ENCODE data around the gene PORCN. TPM values are rescaled to one million over a fixed set of nuclear protein-coding genes. Genes with fewer than 3 reads are reported as not detected.

Gene PORCN
- total and polyA plus RNA-seq, 4 donors = 0.70 to 4.9 (median 2.8) TPM

DNA sequence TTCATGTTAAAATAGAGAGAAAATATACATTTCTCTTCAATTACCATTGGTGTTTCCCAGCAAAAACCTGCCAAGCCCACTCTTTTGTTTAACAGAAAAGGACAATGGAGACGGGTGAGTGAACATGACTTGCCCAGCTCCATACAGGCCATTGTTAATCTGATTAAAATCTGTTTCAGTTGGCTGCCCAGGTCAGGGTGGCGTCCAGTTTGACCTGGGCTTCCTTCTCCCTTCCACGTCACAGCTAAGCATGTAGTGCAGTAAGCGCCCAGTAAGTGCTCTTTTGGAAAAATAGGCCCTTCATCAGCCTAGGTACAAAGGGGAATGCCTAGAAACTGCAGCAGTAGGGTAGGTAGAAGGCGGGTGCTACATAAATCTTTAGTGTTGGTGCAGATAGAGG lies 1.5 kb upstream of the PORCN start:
- no peak overlapping the region for H3K27ac ChIP-seq (ENCODE audit: low read depth in 1 of 2, low read length in 2 of 2)
- no peak overlapping the region for H3K9ac ChIP-seq (ENCODE audit: low read depth in 1 of 2, low read length in 2 of 2)
- peaks cover 0 to 14% (median 3%) of the 10 kb centered on the region in 4 donors for H3K4me1 ChIP-seq (ENCODE audit: control insufficient read depth in 4 of 4, insufficient read depth in 4 of 4, low read length in 3 of 4)
- no peaks in the 10 kb centered on the region for H3K9me3 ChIP-seq (ENCODE audit: control insufficient read depth in 4 of 4, low read length in 3 of 4)
- DNase-seq (ENCODE audit: low spot score) = no peak
- H3K4me3 ChIP-seq (ENCODE audit: low read depth in 1 of 3, low read length in 3 of 3) = no peak overlapping the region
- TF ChIP-seq TAF1 (conservative IDR thresholded peaks at IDR 0.05) (no peak), HNF4A (conservative IDR thresholded peaks at IDR 0.05) (no peak), FOXA1 (IDR thresholded peaks at IDR 0.05) (no peak)
- TF ChIP-seq, protein P1, sequence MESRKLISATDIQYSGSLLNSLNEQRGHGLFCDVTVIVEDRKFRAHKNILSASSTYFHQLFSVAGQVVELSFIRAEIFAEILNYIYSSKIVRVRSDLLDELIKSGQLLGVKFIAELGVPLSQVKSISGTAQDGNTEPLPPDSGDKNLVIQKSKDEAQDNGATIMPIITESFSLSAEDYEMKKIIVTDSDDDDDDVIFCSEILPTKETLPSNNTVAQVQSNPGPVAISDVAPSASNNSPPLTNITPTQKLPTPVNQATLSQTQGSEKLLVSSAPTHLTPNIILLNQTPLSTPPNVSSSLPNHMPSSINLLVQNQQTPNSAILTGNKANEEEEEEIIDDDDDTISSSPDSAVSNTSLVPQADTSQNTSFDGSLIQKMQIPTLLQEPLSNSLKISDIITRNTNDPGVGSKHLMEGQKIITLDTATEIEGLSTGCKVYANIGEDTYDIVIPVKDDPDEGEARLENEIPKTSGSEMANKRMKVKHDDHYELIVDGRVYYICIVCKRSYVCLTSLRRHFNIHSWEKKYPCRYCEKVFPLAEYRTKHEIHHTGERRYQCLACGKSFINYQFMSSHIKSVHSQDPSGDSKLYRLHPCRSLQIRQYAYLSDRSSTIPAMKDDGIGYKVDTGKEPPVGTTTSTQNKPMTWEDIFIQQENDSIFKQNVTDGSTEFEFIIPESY (IDR thresholded peaks at IDR 0.05) = no peak
- TF ChIP-seq, protein P2, sequence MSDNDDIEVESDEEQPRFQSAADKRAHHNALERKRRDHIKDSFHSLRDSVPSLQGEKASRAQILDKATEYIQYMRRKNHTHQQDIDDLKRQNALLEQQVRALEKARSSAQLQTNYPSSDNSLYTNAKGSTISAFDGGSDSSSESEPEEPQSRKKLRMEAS (IDR thresholded peaks at IDR 0.05) = no peak
- H3K27me3 ChIP-seq (ENCODE audit: control insufficient read depth in 4 of 4, insufficient read depth in 4 of 4, low read length in 3 of 4) = no peaks in the 10 kb centered on the region
- WGBS = 96% methylated on average over 5 of the region's 5 CpGs
- H3K36me3 ChIP-seq (ENCODE audit: control insufficient read depth in 4 of 4, insufficient read depth in 3 of 4, low read depth in 1 of 4, low read length in 3 of 4) = no peaks in the 10 kb centered on the region

DNA sequence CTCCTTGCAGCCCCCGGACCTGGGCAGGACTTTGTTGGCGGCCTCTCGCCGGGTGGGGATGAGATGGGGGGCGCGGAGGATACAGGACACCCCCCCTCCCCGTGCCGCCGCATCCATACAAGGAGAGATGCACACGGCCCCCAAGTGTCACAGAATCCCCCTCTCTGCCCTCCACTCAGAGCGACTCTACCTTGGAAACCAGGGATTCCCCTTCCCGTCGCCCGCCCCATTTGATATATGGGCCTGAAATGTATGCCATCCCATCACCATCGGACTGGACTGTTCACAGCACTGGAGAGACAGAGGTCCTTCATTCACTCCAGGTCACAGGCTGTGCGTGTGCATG lies 426 bp downstream of the PORCN start:
- H3K4me3 ChIP-seq (ENCODE audit: low read depth in 1 of 3, low read length in 3 of 3) = peak overlapping the region in 2 of 3 donors; percentile 76 to 77
- no peaks in the 10 kb centered on the region for H3K27me3 ChIP-seq (ENCODE audit: control insufficient read depth in 4 of 4, insufficient read depth in 4 of 4, low read length in 3 of 4)
- H3K9ac ChIP-seq (ENCODE audit: low read depth in 1 of 2, low read length in 2 of 2) = peak overlapping the region in 1 of 2 donors; percentile 65
- H3K36me3 ChIP-seq (ENCODE audit: control insufficient read depth in 4 of 4, insufficient read depth in 3 of 4, low read depth in 1 of 4, low read length in 3 of 4) = no peaks in the 10 kb centered on the region
- WGBS = 11% methylated on average over 16 of the region's 16 CpGs
- H3K9me3 ChIP-seq (ENCODE audit: control insufficient read depth in 4 of 4, low read length in 3 of 4) = no peaks in the 10 kb centered on the region
- H3K4me1 ChIP-seq (ENCODE audit: control insufficient read depth in 4 of 4, insufficient read depth in 4 of 4, low read length in 3 of 4) = peaks cover 0 to 14% (median 3%) of the 10 kb centered on the region in 4 donors
- TF ChIP-seq GABPA (IDR thresholded peaks at IDR 0.05 in 1 of 2, conservative IDR thresholded peaks at IDR 0.05 in 1 of 2) (no peak), HNF4G (IDR thresholded peaks at IDR 0.05) (no peak), EGR1 (IDR thresholded peaks at IDR 0.05; ENCODE audit: low read depth in 2 of 2) (no peak), RXRA (IDR thresholded peaks at IDR 0.05) (no peak), FOXA2 (IDR thresholded peaks at IDR 0.05) (no peak), NR2F2 (IDR thresholded peaks at IDR 0.05) (no peak), HNF4A (conservative IDR thresholded peaks at IDR 0.05) (no peak), SP1 (IDR thresholded peaks at IDR 0.05) (no peak), RAD21 (IDR thresholded peaks at IDR 0.05) (no peak), JUND (IDR thresholded peaks at IDR 0.05) (no peak), FOXA1 (IDR thresholded peaks at IDR 0.05) (no peak), YY1 (IDR thresholded peaks at IDR 0.05) (no peak), TAF1 (conservative IDR thresholded peaks at IDR 0.05) (no peak)
- TF ChIP-seq, protein P3, sequence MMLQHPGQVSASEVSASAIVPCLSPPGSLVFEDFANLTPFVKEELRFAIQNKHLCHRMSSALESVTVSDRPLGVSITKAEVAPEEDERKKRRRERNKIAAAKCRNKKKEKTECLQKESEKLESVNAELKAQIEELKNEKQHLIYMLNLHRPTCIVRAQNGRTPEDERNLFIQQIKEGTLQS (IDR thresholded peaks at IDR 0.05) = no peak
- TF ChIP-seq, protein P4, sequence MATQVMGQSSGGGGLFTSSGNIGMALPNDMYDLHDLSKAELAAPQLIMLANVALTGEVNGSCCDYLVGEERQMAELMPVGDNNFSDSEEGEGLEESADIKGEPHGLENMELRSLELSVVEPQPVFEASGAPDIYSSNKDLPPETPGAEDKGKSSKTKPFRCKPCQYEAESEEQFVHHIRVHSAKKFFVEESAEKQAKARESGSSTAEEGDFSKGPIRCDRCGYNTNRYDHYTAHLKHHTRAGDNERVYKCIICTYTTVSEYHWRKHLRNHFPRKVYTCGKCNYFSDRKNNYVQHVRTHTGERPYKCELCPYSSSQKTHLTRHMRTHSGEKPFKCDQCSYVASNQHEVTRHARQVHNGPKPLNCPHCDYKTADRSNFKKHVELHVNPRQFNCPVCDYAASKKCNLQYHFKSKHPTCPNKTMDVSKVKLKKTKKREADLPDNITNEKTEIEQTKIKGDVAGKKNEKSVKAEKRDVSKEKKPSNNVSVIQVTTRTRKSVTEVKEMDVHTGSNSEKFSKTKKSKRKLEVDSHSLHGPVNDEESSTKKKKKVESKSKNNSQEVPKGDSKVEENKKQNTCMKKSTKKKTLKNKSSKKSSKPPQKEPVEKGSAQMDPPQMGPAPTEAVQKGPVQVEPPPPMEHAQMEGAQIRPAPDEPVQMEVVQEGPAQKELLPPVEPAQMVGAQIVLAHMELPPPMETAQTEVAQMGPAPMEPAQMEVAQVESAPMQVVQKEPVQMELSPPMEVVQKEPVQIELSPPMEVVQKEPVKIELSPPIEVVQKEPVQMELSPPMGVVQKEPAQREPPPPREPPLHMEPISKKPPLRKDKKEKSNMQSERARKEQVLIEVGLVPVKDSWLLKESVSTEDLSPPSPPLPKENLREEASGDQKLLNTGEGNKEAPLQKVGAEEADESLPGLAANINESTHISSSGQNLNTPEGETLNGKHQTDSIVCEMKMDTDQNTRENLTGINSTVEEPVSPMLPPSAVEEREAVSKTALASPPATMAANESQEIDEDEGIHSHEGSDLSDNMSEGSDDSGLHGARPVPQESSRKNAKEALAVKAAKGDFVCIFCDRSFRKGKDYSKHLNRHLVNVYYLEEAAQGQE (IDR thresholded peaks at IDR 0.05) = no peak
- TF ChIP-seq, protein P5, sequence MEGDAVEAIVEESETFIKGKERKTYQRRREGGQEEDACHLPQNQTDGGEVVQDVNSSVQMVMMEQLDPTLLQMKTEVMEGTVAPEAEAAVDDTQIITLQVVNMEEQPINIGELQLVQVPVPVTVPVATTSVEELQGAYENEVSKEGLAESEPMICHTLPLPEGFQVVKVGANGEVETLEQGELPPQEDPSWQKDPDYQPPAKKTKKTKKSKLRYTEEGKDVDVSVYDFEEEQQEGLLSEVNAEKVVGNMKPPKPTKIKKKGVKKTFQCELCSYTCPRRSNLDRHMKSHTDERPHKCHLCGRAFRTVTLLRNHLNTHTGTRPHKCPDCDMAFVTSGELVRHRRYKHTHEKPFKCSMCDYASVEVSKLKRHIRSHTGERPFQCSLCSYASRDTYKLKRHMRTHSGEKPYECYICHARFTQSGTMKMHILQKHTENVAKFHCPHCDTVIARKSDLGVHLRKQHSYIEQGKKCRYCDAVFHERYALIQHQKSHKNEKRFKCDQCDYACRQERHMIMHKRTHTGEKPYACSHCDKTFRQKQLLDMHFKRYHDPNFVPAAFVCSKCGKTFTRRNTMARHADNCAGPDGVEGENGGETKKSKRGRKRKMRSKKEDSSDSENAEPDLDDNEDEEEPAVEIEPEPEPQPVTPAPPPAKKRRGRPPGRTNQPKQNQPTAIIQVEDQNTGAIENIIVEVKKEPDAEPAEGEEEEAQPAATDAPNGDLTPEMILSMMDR (IDR thresholded peaks at IDR 0.05; ENCODE audit: low read depth, low read length, missing input control) = no peak
- TF ChIP-seq, protein P2 (IDR thresholded peaks at IDR 0.05) = no peak
- TF ChIP-seq, protein P1 (IDR thresholded peaks at IDR 0.05) = no peak
- H3K27ac ChIP-seq (ENCODE audit: low read depth in 1 of 2, low read length in 2 of 2) = no peak overlapping the region
- DNase-seq (ENCODE audit: low spot score) = no peak

Measured in liver (tissue), 9 donors.